ENCODE data around the gene PBX4.

- TF ChIP-seq CTCF (IDR thresholded peaks at IDR 0.05): no peak
- TF ChIP-seq POLR2A (IDR thresholded peaks at IDR 0.05): no peak
Observed at GRCh38 chr19:19654441-19654840, 36.0 kb upstream of the PBX4 start.

Data from lower leg skin (tissue), 3 donors.